Activated T-cell treated with anti-CD3 and anti-CD28 coated beads for 1 hour (primary cell): ENCODE measurements around the gene THSD4.
"Not testable (repeated sequence)": the region's sequence is repeated elsewhere in the genome, so short reads cannot be mapped to it uniquely, and the experiment has no call there.

Experiments
- DNase-seq: peaks from one replicate; pipeline ENCODE4 v3.0.0-alpha.2; 2020; ENCODE audit warnings: low read depth

The THSD4 gene

GRCh38 chr15:71121442-71121841 is 6.2 kb downstream of the THSD4 start:
- DNase-seq = no peak

- DNase-seq = no peak
Observed at GRCh38 chr15:71124937-71125790, 9.9 kb downstream of the THSD4 start.

GRCh38 chr15:71125831-71126450 is 10.7 kb downstream of the THSD4 start:
- no peak for DNase-seq

GRCh38 chr15:71127083-71127482 is 11.8 kb downstream of the THSD4 start:
- DNase-seq = no peak

- DNase-seq = not testable (repeated sequence)
Observed at GRCh38 chr15:71128159-71128558, 12.9 kb downstream of the THSD4 start.

GRCh38 chr15:71128939-71129562 is 13.8 kb downstream of the THSD4 start:
- DNase-seq = no peak

- no peak for DNase-seq
Observed at GRCh38 chr15:71129669-71130068, 14.4 kb downstream of the THSD4 start.

GRCh38 chr15:71131601-71132362 is 16.5 kb downstream of the THSD4 start:
- no peak for DNase-seq

GRCh38 chr15:71133747-71134472 is 18.6 kb downstream of the THSD4 start:
- no peak for DNase-seq

- no peak for DNase-seq
Observed at GRCh38 chr15:71136159-71136783, 21.0 kb downstream of the THSD4 start.

GRCh38 chr15:71136793-71137518 is 21.7 kb downstream of the THSD4 start:
- no peak for DNase-seq

- no peak for DNase-seq
Observed at GRCh38 chr15:71138473-71138872, 23.2 kb downstream of the THSD4 start.

- no peak for DNase-seq
Observed at GRCh38 chr15:71139241-71139640, 24.0 kb downstream of the THSD4 start.

GRCh38 chr15:71141572-71141971 is 26.3 kb downstream of the THSD4 start:
- no peak for DNase-seq

GRCh38 chr15:71142780-71143179 is 27.5 kb downstream of the THSD4 start:
- no peak for DNase-seq

GRCh38 chr15:71143373-71144310 is 28.4 kb downstream of the THSD4 start:
- no peak for DNase-seq

- DNase-seq = no peak
Observed at GRCh38 chr15:71145648-71146047, 30.4 kb downstream of the THSD4 start.

- DNase-seq = no peak
Observed at GRCh38 chr15:71146580-71146982, 31.3 kb downstream of the THSD4 start.

GRCh38 chr15:71148048-71148447 is 32.8 kb downstream of the THSD4 start:
- no peak for DNase-seq
